ENCODE results near the gene DHX35. TPM values are rescaled to one million over a fixed set of nuclear protein-coding genes. Genes with fewer than 3 reads are reported as not detected.

The DHX35 gene
- total RNA-seq, 1 experiment from 2014 or later = 20.4 TPM

DNA sequence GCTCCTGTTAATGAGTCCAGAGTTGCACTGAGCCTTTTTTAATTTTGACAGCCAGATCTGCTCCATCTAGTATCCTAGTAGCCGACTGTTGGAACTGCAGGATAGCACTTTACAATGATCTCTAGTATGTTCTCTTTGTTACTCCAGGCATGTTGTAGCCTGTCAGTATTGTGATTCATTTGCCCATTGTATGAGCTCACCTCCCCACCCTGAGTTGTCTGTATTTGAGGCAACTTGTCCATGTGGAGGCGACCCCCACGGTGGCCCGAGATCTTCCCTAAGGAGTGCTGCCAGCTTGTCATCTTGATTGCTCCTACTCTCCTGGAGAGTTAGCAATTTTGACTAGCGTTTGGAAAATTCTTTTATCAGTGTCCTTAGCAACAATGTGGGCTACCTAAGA, 67.2 kb downstream of the DHX35 start:
- ATAC-seq = no peak
- Mint-ChIP-seq H3K27ac (no peak overlapping the region), H3K9me3 (no peaks in the 10 kb centered on the region), H3K4me1 (no peaks in the 10 kb centered on the region), H3K4me3 (no peak overlapping the region), H3K27me3 (ENCODE audit: low read depth) (no peaks in the 10 kb centered on the region), H3K36me3 (peaks cover 42% of the 10 kb centered on the region)
- TF ChIP-seq EMX1 (CRISPR knock-in tag; IDR thresholded peaks at IDR 0.05) = no peak
- TF ChIP-seq, protein P1, sequence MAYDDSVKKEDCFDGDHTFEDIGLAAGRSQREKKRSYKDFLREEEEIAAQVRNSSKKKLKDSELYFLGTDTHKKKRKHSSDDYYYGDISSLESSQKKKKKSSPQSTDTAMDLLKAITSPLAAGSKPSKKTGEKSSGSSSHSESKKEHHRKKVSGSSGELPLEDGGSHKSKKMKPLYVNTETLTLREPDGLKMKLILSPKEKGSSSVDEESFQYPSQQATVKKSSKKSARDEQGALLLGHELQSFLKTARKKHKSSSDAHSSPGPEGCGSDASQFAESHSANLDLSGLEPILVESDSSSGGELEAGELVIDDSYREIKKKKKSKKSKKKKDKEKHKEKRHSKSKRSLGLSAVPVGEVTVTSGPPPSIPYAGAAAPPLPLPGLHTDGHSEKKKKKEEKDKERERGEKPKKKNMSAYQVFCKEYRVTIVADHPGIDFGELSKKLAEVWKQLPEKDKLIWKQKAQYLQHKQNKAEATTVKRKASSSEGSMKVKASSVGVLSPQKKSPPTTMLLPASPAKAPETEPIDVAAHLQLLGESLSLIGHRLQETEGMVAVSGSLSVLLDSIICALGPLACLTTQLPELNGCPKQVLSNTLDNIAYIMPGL (CRISPR knock-in tag; IDR thresholded peaks at IDR 0.05) = no peak
- TF ChIP-seq, protein P2, sequence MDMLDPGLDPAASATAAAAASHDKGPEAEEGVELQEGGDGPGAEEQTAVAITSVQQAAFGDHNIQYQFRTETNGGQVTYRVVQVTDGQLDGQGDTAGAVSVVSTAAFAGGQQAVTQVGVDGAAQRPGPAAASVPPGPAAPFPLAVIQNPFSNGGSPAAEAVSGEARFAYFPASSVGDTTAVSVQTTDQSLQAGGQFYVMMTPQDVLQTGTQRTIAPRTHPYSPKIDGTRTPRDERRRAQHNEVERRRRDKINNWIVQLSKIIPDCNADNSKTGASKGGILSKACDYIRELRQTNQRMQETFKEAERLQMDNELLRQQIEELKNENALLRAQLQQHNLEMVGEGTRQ (CRISPR knock-in tag; IDR thresholded peaks at IDR 0.05) = no peak
- TF ChIP-seq ATF1 (CRISPR knock-in tag; IDR thresholded peaks at IDR 0.05) = no peak
- no peak for TF ChIP-seq GTF2I (CRISPR knock-in tag; conservative IDR thresholded peaks at IDR 0.05)
- no peak for TF ChIP-seq NFYB (CRISPR knock-in tag; conservative IDR thresholded peaks at IDR 0.05; ENCODE audit: low read depth)
- TF ChIP-seq, protein P3, sequence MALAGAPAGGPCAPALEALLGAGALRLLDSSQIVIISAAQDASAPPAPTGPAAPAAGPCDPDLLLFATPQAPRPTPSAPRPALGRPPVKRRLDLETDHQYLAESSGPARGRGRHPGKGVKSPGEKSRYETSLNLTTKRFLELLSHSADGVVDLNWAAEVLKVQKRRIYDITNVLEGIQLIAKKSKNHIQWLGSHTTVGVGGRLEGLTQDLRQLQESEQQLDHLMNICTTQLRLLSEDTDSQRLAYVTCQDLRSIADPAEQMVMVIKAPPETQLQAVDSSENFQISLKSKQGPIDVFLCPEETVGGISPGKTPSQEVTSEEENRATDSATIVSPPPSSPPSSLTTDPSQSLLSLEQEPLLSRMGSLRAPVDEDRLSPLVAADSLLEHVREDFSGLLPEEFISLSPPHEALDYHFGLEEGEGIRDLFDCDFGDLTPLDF (CRISPR knock-in tag; IDR thresholded peaks at IDR 0.05) = no peak
- TF ChIP-seq IRF2 (CRISPR knock-in tag; IDR thresholded peaks at IDR 0.05; ENCODE audit: borderline replicate concordance, low read depth) = no peak
- TF ChIP-seq, protein P4, sequence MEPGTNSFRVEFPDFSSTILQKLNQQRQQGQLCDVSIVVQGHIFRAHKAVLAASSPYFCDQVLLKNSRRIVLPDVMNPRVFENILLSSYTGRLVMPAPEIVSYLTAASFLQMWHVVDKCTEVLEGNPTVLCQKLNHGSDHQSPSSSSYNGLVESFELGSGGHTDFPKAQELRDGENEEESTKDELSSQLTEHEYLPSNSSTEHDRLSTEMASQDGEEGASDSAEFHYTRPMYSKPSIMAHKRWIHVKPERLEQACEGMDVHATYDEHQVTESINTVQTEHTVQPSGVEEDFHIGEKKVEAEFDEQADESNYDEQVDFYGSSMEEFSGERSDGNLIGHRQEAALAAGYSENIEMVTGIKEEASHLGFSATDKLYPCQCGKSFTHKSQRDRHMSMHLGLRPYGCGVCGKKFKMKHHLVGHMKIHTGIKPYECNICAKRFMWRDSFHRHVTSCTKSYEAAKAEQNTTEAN (CRISPR knock-in tag; IDR thresholded peaks at IDR 0.05) = no peak
- no peak for TF ChIP-seq SOX15 (CRISPR knock-in tag; IDR thresholded peaks at IDR 0.05)
- TF ChIP-seq, protein P5, sequence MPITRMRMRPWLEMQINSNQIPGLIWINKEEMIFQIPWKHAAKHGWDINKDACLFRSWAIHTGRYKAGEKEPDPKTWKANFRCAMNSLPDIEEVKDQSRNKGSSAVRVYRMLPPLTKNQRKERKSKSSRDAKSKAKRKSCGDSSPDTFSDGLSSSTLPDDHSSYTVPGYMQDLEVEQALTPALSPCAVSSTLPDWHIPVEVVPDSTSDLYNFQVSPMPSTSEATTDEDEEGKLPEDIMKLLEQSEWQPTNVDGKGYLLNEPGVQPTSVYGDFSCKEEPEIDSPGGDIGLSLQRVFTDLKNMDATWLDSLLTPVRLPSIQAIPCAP (CRISPR knock-in tag; IDR thresholded peaks at IDR 0.05) = no peak
- TF ChIP-seq OVOL2 (CRISPR knock-in tag; IDR thresholded peaks at IDR 0.05; ENCODE audit: borderline replicate concordance) = no peak
- TF ChIP-seq ZNF219 (CRISPR knock-in tag; IDR thresholded peaks at IDR 0.05; ENCODE audit: borderline replicate concordance) = no peak
- no peak for TF ChIP-seq JUN (CRISPR knock-in tag; IDR thresholded peaks at IDR 0.05)
- TF ChIP-seq, protein P6, sequence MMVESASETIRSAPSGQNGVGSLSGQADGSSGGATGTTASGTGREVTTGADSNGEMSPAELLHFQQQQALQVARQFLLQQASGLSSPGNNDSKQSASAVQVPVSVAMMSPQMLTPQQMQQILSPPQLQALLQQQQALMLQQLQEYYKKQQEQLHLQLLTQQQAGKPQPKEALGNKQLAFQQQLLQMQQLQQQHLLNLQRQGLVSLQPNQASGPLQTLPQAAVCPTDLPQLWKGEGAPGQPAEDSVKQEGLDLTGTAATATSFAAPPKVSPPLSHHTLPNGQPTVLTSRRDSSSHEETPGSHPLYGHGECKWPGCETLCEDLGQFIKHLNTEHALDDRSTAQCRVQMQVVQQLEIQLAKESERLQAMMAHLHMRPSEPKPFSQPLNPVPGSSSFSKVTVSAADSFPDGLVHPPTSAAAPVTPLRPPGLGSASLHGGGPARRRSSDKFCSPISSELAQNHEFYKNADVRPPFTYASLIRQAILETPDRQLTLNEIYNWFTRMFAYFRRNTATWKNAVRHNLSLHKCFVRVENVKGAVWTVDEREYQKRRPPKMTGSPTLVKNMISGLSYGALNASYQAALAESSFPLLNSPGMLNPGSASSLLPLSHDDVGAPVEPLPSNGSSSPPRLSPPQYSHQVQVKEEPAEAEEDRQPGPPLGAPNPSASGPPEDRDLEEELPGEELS (CRISPR knock-in tag; IDR thresholded peaks at IDR 0.05) = no peak
- TF ChIP-seq, protein P7, sequence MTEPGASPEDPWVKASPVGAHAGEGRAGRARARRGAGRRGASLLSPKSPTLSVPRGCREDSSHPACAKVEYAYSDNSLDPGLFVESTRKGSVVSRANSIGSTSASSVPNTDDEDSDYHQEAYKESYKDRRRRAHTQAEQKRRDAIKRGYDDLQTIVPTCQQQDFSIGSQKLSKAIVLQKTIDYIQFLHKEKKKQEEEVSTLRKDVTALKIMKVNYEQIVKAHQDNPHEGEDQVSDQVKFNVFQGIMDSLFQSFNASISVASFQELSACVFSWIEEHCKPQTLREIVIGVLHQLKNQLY (CRISPR knock-in tag; IDR thresholded peaks at IDR 0.05) = no peak
- POLR2A ChIA-PET = interaction anchor here (0.7 kb wide), 1 partner anchor 49 kb away, joined by 3 read pairs; no protein-coding TSS in a partner anchor
- CTCF ChIA-PET = interaction anchor here (0.6 to 1.2 kb wide), 3 partner anchors 18 to 101 kb away, joined by 3 to 5 read pairs (median 3); no protein-coding TSS in a partner anchor
- no peak for DNase-seq (ENCODE audit: low spot score)

DNA sequence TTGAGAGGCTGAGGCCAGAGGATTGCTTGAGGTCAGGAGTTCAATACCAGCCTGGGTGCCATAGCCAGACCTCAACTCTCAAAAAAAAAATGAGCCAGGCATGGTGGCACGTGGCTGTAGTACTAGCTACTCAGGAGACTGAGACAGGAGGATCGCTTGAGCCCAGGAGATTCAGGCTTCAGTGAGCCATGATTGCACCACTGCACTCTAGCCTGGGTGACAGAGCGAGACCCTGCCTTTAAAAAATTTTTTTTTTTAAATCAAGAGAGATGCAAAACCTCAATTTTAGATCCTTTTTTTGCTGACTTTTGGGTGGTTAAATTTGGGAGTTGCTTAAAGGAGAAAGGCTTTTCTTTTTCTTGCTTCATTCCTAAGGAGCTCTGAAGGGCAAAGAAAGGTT, 70.9 kb downstream of the DHX35 start:
- TF ChIP-seq RORB (CRISPR knock-in tag; IDR thresholded peaks at IDR 0.05) = no peak
- Mint-ChIP-seq H3K4me1 (no peaks in the 10 kb centered on the region), H3K27ac (no peak overlapping the region), H3K9me3 (no peaks in the 10 kb centered on the region), H3K27me3 (ENCODE audit: low read depth) (no peaks in the 10 kb centered on the region), H3K36me3 (peaks cover 41% of the 10 kb centered on the region), H3K4me3 (no peak overlapping the region)
- CTCF ChIA-PET = interaction anchor here (2.1 kb wide), 1 partner anchor 17 kb away, joined by 7 read pairs; no protein-coding TSS in a partner anchor
- DNase-seq (ENCODE audit: low spot score) = no peak
- no peak for ATAC-seq
- POLR2A ChIA-PET = no interaction called here
